Peyer's patch (tissue), 4 donors: ENCODE results near the gene MIDN.

Experiments used
- CTCF ChIP-seq, 6 experiments: fragments of 450-650 bp in 4 of 6; fragments of 200-600 bp in 2 of 6; sonication (generic) in 1 of 6; IDR thresholded peaks; one replicate each; pipeline ENCODE4 v1.5.1; 2017 to 2019; ENCODE audit warnings: antibody characterized with exemption in 6 of 6, mild to moderate bottlenecking in 3 of 6, moderate library complexity in 1 of 6
- POLR2A ChIP-seq, 2 donors: fragments of 450-650 bp; IDR thresholded peaks; one replicate each; pipeline ENCODE4 v1.5.1; 2017; ENCODE audit warnings: antibody characterized with exemption in 2 of 2, mild to moderate bottlenecking in 2 of 2, moderate library complexity in 2 of 2

- no peak for TF ChIP-seq POLR2A (IDR thresholded peaks at IDR 0.05)
- TF ChIP-seq CTCF (IDR thresholded peaks at IDR 0.05): no peak
These were observed 44.2 kb downstream of the MIDN start for GRCh38 chr19:1292419-1293151.
